Gastroesophageal sphincter (tissue), 4 donors: ENCODE results near the gene SIPA1L3. TPM values are rescaled to one million over a fixed set of nuclear protein-coding genes. Genes with fewer than 3 reads are reported as not detected.

Source experiments
- ATAC-seq: fragments of 150-250 bp; one replicate; pipeline ENCODE4 v1.9.1; 2016; ENCODE audit warnings: mild to moderate bottlenecking, moderate library complexity
- H3K27ac ChIP-seq, 4 donors: fragments of 200-600 bp; sonication (generic) in 3 of 4; 1 replicate in 3 of 4; 2 replicates in 1 of 4; pipeline ENCODE4 v1.5.1; 2016 to 2019
- H3K27me3 ChIP-seq: fragments of 200-600 bp; sonication (generic); one replicate; pipeline ENCODE4 v1.5.1; 2019
- H3K36me3 ChIP-seq, 2 donors: fragments of 200-600 bp; sonication (generic); one replicate each; pipeline ENCODE4 v1.5.1; 2019; ENCODE audit warnings: control low read depth in 1 of 2
- H3K4me1 ChIP-seq, 3 donors: fragments of 200-600 bp; sonication (generic); 1 replicate in 2 of 3; 2 replicates in 1 of 3; pipeline ENCODE4 v1.5.1; 2016 to 2019; ENCODE audit warnings: control low read depth in 2 of 3
- H3K4me3 ChIP-seq, 2 donors: fragments of 200-600 bp; sonication (generic); one replicate each; pipeline ENCODE4 v1.5.1; 2019; ENCODE audit warnings: mild to moderate bottlenecking in 1 of 2, moderate library complexity in 1 of 2
- H3K9me3 ChIP-seq, 3 donors: fragments of 200-600 bp; sonication (generic); one replicate each; pipeline ENCODE4 v1.5.1; 2017 to 2019; ENCODE audit warnings: control low read depth in 2 of 3
- EP300 ChIP-seq: sonication (generic); formaldehyde crosslinking; IDR thresholded peaks from one replicate; pipeline ENCODE4 v1.6.1; 2017; ENCODE audit warnings: antibody characterized with exemption, mild to moderate bottlenecking
- POLR2A ChIP-seq, 2 donors: fragments of 450-650 bp; IDR thresholded peaks; one replicate each; pipeline ENCODE4 v1.6.1; 2017; ENCODE audit warnings: antibody characterized with exemption in 2 of 2, mild to moderate bottlenecking in 2 of 2, moderate library complexity in 1 of 2
- POLR2AphosphoS5 ChIP-seq: sonication (generic); formaldehyde crosslinking; IDR thresholded peaks from one replicate; pipeline ENCODE4 v1.6.1; 2017; ENCODE audit warnings: antibody characterized with exemption
- WGBS, 2 donors: methylation state at CpG; one replicate each; pipeline ENCODE4 v1.1.5; 2018; ENCODE audit warnings: low coverage in 1 of 2; 5-methylcytosine and 5-hydroxymethylcytosine counted together
- total RNA-seq, 4 donors: library from RNA; depleted of rRNA; stranded (reverse); fragments of >200 nt; gene quantifications; one replicate each; pipeline ENCODE4 v1.1.0, GENCODE V29; 2016
- TF ChIP-seq, protein P1 (sequence below), 4 experiments: fragments of 200-600 bp in 2 of 4; fragments of 450-650 bp in 2 of 4; sonication (generic) in 1 of 4; IDR thresholded peaks; one replicate each; pipeline ENCODE4 v1.5.1; 2017 to 2019; ENCODE audit warnings: antibody characterized with exemption in 4 of 4, mild to moderate bottlenecking in 2 of 4, moderate library complexity in 2 of 4

Gene SIPA1L3
- total RNA-seq, 4 donors from 2014 or later: 5.9 to 20.2 (median 11.8) TPM

GRCh38 chr19:38173291-38174041, 266.5 kb downstream of the SIPA1L3 start:
- no peak for TF ChIP-seq POLR2A (IDR thresholded peaks at IDR 0.05)
- TF ChIP-seq POLR2AphosphoS5: peak; percentile 32

GRCh38 chr19:38175422-38175821, 268.4 kb downstream of the SIPA1L3 start:
- Histone ChIP-seq H3K4me3 (no peak overlapping the region), H3K27ac (no peak overlapping the region), H3K36me3 (peaks cover 0 to 23% of the 10 kb centered on the region in 2 donors), H3K27me3 (no peaks in the 10 kb centered on the region), H3K4me1 (no peaks in the 10 kb centered on the region), H3K9me3 (peaks cover 0 to 24% (median 2%) of the 10 kb centered on the region in 3 donors)
- TF ChIP-seq POLR2AphosphoS5 (no peak), POLR2A (IDR thresholded peaks at IDR 0.05) (no peak), EP300 (no peak)
- TF ChIP-seq, protein P1, sequence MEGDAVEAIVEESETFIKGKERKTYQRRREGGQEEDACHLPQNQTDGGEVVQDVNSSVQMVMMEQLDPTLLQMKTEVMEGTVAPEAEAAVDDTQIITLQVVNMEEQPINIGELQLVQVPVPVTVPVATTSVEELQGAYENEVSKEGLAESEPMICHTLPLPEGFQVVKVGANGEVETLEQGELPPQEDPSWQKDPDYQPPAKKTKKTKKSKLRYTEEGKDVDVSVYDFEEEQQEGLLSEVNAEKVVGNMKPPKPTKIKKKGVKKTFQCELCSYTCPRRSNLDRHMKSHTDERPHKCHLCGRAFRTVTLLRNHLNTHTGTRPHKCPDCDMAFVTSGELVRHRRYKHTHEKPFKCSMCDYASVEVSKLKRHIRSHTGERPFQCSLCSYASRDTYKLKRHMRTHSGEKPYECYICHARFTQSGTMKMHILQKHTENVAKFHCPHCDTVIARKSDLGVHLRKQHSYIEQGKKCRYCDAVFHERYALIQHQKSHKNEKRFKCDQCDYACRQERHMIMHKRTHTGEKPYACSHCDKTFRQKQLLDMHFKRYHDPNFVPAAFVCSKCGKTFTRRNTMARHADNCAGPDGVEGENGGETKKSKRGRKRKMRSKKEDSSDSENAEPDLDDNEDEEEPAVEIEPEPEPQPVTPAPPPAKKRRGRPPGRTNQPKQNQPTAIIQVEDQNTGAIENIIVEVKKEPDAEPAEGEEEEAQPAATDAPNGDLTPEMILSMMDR (IDR thresholded peaks at IDR 0.05): no peak
- 50 to 82% methylated on average over 1 to 4 of the region's 6 CpGs for WGBS, 2 donors
- ATAC-seq: no peak

More at GRCh38 chr19:38173291-38174041, 266.5 kb downstream of the SIPA1L3 start:
- H3K36me3 ChIP-seq: peaks cover 0 to 12% of the 10 kb centered on the region in 2 donors
- ATAC-seq: peak; percentile 61
- H3K4me1 ChIP-seq: no peaks in the 10 kb centered on the region
- no peak overlapping the region for H3K4me3 ChIP-seq
- WGBS, 2 donors: 69 to 80% methylated on average over 1 to 3 of the region's 22 CpGs
- H3K27ac ChIP-seq: no peak overlapping the region
- H3K27me3 ChIP-seq: no peaks in the 10 kb centered on the region
- peaks cover 0 to 5% (median 0%) of the 10 kb centered on the region in 3 donors for H3K9me3 ChIP-seq

- peaks cover 0 to 49% of the 10 kb centered on the region in 2 donors for H3K36me3 ChIP-seq
- TF ChIP-seq POLR2AphosphoS5: no peak
- TF ChIP-seq POLR2A (IDR thresholded peaks at IDR 0.05): no peak
- TF ChIP-seq, protein P1 (IDR thresholded peaks at IDR 0.05): no peak
- no peak for TF ChIP-seq EP300
- no peak overlapping the region for H3K27ac ChIP-seq
- ATAC-seq: no peak
- H3K4me3 ChIP-seq: no peak overlapping the region
- 100% methylated on average over 2 to 3 of the region's 3 CpGs for WGBS, 2 donors
- H3K27me3 ChIP-seq: no peaks in the 10 kb centered on the region
- peaks cover 0 to 32% (median 2%) of the 10 kb centered on the region in 3 donors for H3K9me3 ChIP-seq
- peaks cover 0 to 18% (median 0%) of the 10 kb centered on the region in 3 donors for H3K4me1 ChIP-seq
Observed at GRCh38 chr19:38180071-38180470, 273.1 kb downstream of the SIPA1L3 start.

GRCh38 chr19:38182536-38183210, 275.7 kb downstream of the SIPA1L3 start:
- Histone ChIP-seq H3K36me3 (peaks cover 0 to 58% of the 10 kb centered on the region in 2 donors), H3K27ac (peak overlapping the region in 2 of 4 donors; percentile 35 to 63), H3K4me3 (peak overlapping the region in 1 of 2 donors; percentile 40), H3K9me3 (peaks cover 0 to 32% (median 2%) of the 10 kb centered on the region in 3 donors), H3K27me3 (no peaks in the 10 kb centered on the region), H3K4me1 (peaks cover 0 to 18% (median 0%) of the 10 kb centered on the region in 3 donors)
- TF ChIP-seq POLR2AphosphoS5 (no peak), EP300 (no peak), POLR2A (IDR thresholded peaks at IDR 0.05) (no peak)
- TF ChIP-seq, protein P1 (IDR thresholded peaks at IDR 0.05): no peak
- 11 to 77% methylated on average over 3 to 8 of the region's 21 CpGs for WGBS, 2 donors
- ATAC-seq: peak; percentile 32

DNA sequence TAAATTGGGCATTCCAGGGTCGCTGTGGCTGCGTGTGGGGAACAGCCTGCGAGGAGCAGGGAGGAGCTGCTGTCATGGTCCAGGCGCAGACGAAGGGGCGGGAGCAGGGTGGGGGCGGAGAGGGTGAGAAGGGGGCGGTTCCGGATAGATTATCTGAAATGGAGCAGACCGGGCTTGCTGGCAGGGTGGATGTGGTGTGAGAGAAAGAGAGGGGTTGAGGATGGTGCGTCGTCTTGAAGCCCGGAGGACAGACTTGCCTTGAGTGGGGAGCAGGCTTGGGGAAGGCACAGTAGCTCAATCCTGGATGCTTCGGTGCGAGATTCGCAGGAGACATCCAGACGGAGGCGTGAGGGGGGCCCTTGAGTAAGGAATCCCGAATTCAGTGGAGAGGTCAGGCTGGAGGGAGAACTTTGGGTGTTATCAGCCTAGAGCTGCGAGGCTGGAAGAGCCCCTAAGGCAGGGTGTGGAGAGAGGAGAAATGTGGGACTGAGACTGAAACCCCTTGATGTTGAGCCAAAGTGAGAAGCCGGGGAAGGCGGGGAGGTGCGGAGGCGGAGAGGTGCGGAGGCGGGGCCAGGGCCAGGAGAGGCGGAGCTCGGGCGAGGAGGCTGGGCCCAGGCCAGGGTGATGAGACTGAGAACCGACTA, 276.4 kb downstream of the SIPA1L3 start:
- H3K4me1 ChIP-seq: peaks cover 0 to 18% (median 0%) of the 10 kb centered on the region in 3 donors
- peak; percentile 78 for ATAC-seq
- no peaks in the 10 kb centered on the region for H3K27me3 ChIP-seq
- WGBS, 2 donors: 13 to 23% methylated on average over 21 to 29 of the region's 30 CpGs
- peaks cover 0 to 56% of the 10 kb centered on the region in 2 donors for H3K36me3 ChIP-seq
- peaks cover 0 to 28% (median 2%) of the 10 kb centered on the region in 3 donors for H3K9me3 ChIP-seq
- TF ChIP-seq, protein P1 (IDR thresholded peaks at IDR 0.05): no peak
- TF ChIP-seq POLR2A (IDR thresholded peaks at IDR 0.05): no peak
- no peak for TF ChIP-seq EP300
- TF ChIP-seq POLR2AphosphoS5: no peak
- peak overlapping the region; percentile 4 to 40 for H3K4me3 ChIP-seq
- H3K27ac ChIP-seq: peak overlapping the region in 3 of 4 donors; percentile 35 to 66 (median 63)
